ENCODE results near the gene MTG2. TPM values are rescaled to one million over a fixed set of nuclear protein-coding genes. Genes with fewer than 3 reads are reported as not detected.

The MTG2 gene
- total RNA-seq, 1 experiment from 2014 or later, result 110 TPM

- intact Hi-C loops (cut with micrococcal nuclease; ENCODE audit: unreplicated experiment), result no loop called here
- CTCF ChIA-PET, result no interaction called here
- Mint-ChIP-seq H3K27ac (ENCODE audit: unreplicated experiment) (no peak overlapping the region), H3K4me1 (ENCODE audit: low read depth, unreplicated experiment) (no peaks in the 10 kb centered on the region), H3K27me3 (ENCODE audit: insufficient read depth, unreplicated experiment) (peaks cover 5% of the 10 kb centered on the region), H3K9me3 (ENCODE audit: unreplicated experiment) (no peaks in the 10 kb centered on the region), H3K4me3 (ENCODE audit: unreplicated experiment) (no peak overlapping the region), H3K36me3 (ENCODE audit: insufficient read depth, unreplicated experiment) (no peaks in the 10 kb centered on the region)
- Histone ChIP-seq H3K4me1 (no peaks in the 10 kb centered on the region), H3K9me3 (peaks cover 4% of the 10 kb centered on the region; the same call in 1 of the 2 replicates), H3K4me3 (ENCODE audit: low read depth, low read length) (no peak overlapping the region), H3K36me3 (ENCODE audit: control insufficient read depth, insufficient read depth, low read length) (no peaks in the 10 kb centered on the region), H3K27me3 (replicated peaks; ENCODE audit: control insufficient read depth, insufficient read depth, low read length) (peaks cover 4% of the 10 kb centered on the region; the same call in 1 of the 2 replicates)
- DNase-seq, result no peak
- POLR2A ChIA-PET, result no interaction called here
- no peak for TF ChIP-seq CTCF (IDR thresholded peaks at IDR 0.05; ENCODE audit: insufficient read depth in 1 of 2, low read depth in 1 of 2, low read length in 1 of 2, severe bottlenecking in 1 of 2, unreplicated experiment in 1 of 2)
- no TSS peak for BruUV-seq (replicated peaks)
Observed at GRCh38 chr20:62230276-62230675, 47.4 kb downstream of the MTG2 start.

- no peaks in the 10 kb centered on the region for H3K4me1 Mint-ChIP-seq (ENCODE audit: low read depth, unreplicated experiment)
- POLR2A ChIA-PET, result no interaction called here
- TF ChIP-seq CTCF (IDR thresholded peaks at IDR 0.05; ENCODE audit: insufficient read depth in 1 of 2, low read depth in 1 of 2, low read length in 1 of 2, severe bottlenecking in 1 of 2, unreplicated experiment in 1 of 2), result no peak
- H3K9me3 ChIP-seq, result peaks cover 3% of the 10 kb centered on the region; the same call in 1 of the 2 replicates
- no peak overlapping the region for H3K4me3 Mint-ChIP-seq (ENCODE audit: unreplicated experiment)
- H3K9me3 Mint-ChIP-seq (ENCODE audit: unreplicated experiment), result no peaks in the 10 kb centered on the region
- H3K36me3 ChIP-seq (ENCODE audit: control insufficient read depth, insufficient read depth, low read length), result no peaks in the 10 kb centered on the region
- H3K27me3 ChIP-seq (replicated peaks; ENCODE audit: control insufficient read depth, insufficient read depth, low read length), result peaks cover 2% of the 10 kb centered on the region; the same call in 1 of the 2 replicates
- BruUV-seq (replicated peaks), result no TSS peak
- H3K27ac Mint-ChIP-seq (ENCODE audit: unreplicated experiment), result no peak overlapping the region
- DNase-seq, result no peak
- no peaks in the 10 kb centered on the region for H3K36me3 Mint-ChIP-seq (ENCODE audit: insufficient read depth, unreplicated experiment)
- intact Hi-C loops (cut with micrococcal nuclease; ENCODE audit: unreplicated experiment), result no loop called here
- no peaks in the 10 kb centered on the region for H3K4me1 ChIP-seq
- CTCF ChIA-PET, result no interaction called here
- H3K27me3 Mint-ChIP-seq (ENCODE audit: insufficient read depth, unreplicated experiment), result peaks cover 3% of the 10 kb centered on the region
- no peak overlapping the region for H3K4me3 ChIP-seq (ENCODE audit: low read depth, low read length)
Observed at GRCh38 chr20:62230696-62231095, 47.9 kb downstream of the MTG2 start.

- Mint-ChIP-seq H3K27ac (ENCODE audit: unreplicated experiment) (no peak overlapping the region), H3K27me3 (ENCODE audit: insufficient read depth, unreplicated experiment) (peaks cover 3% of the 10 kb centered on the region), H3K4me1 (ENCODE audit: low read depth, unreplicated experiment) (no peaks in the 10 kb centered on the region), H3K4me3 (ENCODE audit: unreplicated experiment) (no peak overlapping the region), H3K36me3 (ENCODE audit: insufficient read depth, unreplicated experiment) (no peaks in the 10 kb centered on the region), H3K9me3 (ENCODE audit: unreplicated experiment) (no peaks in the 10 kb centered on the region)
- DNase-seq, result no peak
- no peaks in the 10 kb centered on the region for H3K4me1 ChIP-seq
- H3K9me3 ChIP-seq, result no peaks in the 10 kb centered on the region
- intact Hi-C loops (cut with micrococcal nuclease; ENCODE audit: unreplicated experiment), result no loop called here
- H3K4me3 ChIP-seq (ENCODE audit: low read depth, low read length), result no peak overlapping the region
- H3K36me3 ChIP-seq (ENCODE audit: control insufficient read depth, insufficient read depth, low read length), result no peaks in the 10 kb centered on the region
- POLR2A ChIA-PET, result no interaction called here
- CTCF ChIA-PET, result no interaction called here
- H3K27me3 ChIP-seq (replicated peaks; ENCODE audit: control insufficient read depth, insufficient read depth, low read length), result no peaks in the 10 kb centered on the region; the same call in 1 of the 2 replicates
- BruUV-seq (replicated peaks), result no TSS peak
- TF ChIP-seq CTCF (IDR thresholded peaks at IDR 0.05; ENCODE audit: insufficient read depth in 1 of 2, low read depth in 1 of 2, low read length in 1 of 2, severe bottlenecking in 1 of 2, unreplicated experiment in 1 of 2), result no peak
Observed at GRCh38 chr20:62231292-62231691, 48.5 kb downstream of the MTG2 start.

Data from Caco-2 (cell line).